ENCODE data around the gene OR9Q1.

The OR9Q1 gene

GRCh38 chr11:58121096-58121495 lies 97.4 kb downstream of the OR9Q1 start:
- no peak overlapping the region for H3K4me3 ChIP-seq (replicated peaks in 1 of 2; ENCODE audit: low read depth in 2 of 2, low read length in 2 of 2)
- no peak for TF ChIP-seq CTCF (IDR thresholded peaks at IDR 0.05; ENCODE audit: low read depth, low read length)
- peak in 1 of 2 donors; percentile 14 for DNase-seq (ENCODE audit: low read depth in 2 of 2)

- no peak for DNase-seq (ENCODE audit: low read depth in 2 of 2)
- no peak within 1 kb of the TSS for H3K4me3 ChIP-seq (replicated peaks in 1 of 2; ENCODE audit: low read depth in 2 of 2, low read length in 2 of 2)
- no peak for TF ChIP-seq CTCF (IDR thresholded peaks at IDR 0.05; ENCODE audit: low read depth, low read length)
These were observed 101.8 kb downstream of the OR9Q1 start, which contains the start of gene OR9I1 for GRCh38 chr11:58125469-58125868. OR9I1 (minus strand) TSS chr11:58125530; CDS start chr11:58119444, 6,086 bp downstream.

GRCh38 chr11:58127350-58127749 lies 103.7 kb downstream of the OR9Q1 start:
- TF ChIP-seq CTCF (IDR thresholded peaks at IDR 0.05; ENCODE audit: low read depth, low read length): no peak
- H3K4me3 ChIP-seq (replicated peaks in 1 of 2; ENCODE audit: low read depth in 2 of 2, low read length in 2 of 2): no peak overlapping the region
- no peak for DNase-seq (ENCODE audit: low read depth in 2 of 2)

DNA sequence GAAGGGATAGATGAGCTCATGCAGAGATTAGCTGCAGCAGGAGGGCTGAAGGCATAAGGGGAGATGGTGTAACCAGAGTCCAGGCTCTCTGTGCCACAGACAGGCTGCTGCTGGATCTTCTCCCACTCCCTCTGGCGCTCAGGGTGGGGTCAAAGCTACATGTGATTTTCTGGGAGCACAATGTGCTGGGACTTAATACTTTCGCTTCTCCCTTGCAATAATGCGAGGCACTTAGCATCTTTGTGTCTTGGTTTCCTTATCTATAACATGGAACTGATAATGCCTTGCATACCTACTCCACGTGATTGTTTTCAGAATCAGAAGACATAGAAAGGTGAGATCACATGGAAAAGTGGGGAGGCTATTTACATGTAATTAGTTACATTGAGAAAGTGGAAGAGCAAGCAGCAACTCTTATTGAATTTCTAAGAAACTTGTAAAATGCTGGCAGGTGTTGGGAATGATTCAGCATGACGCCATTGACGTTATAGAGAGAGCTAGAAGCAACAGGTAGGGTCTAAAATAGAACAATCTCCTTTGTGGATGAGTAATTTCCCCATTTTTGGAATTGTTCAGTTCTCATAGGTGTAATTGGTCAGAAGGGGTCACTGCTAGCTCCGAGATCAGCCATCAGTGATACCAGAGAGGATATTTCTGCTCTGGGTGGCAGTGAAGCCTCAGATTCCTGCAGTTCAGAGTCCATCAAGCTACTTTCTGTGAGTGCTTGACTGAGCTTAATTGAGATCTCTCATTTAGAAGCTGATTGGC lies 109.8 kb downstream of the OR9Q1 start:
- no peak for TF ChIP-seq CTCF (IDR thresholded peaks at IDR 0.05; ENCODE audit: low read depth, low read length)
- DNase-seq (ENCODE audit: low read depth in 2 of 2): no peak
- H3K4me3 ChIP-seq (replicated peaks in 1 of 2; ENCODE audit: low read depth in 2 of 2, low read length in 2 of 2): no peak overlapping the region

- no peak for DNase-seq (ENCODE audit: low read depth in 2 of 2)
- TF ChIP-seq CTCF (IDR thresholded peaks at IDR 0.05; ENCODE audit: low read depth, low read length): no peak
- H3K4me3 ChIP-seq (replicated peaks in 1 of 2; ENCODE audit: low read depth in 2 of 2, low read length in 2 of 2): no peak overlapping the region
These were observed 110.5 kb downstream of the OR9Q1 start for GRCh38 chr11:58134151-58134550.

DNA sequence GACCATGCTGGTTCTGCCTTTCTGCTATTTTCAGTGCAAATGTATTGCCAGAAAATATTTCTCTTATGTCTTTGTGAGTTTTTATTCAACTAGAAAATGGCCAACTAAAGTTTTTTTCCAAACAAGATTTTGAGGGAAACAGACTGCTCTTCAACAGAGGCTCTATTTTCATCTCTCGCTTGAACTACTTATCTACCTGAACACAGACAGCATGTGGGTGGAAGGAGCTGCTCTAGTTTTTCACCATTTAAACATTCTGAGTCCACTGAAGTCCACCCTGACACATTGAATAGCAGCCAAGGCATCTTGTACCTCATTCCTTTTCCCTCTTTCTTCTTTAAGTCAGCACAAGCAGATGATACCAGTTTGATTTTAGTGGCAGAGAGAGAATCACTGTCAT lies 111.5 kb downstream of the OR9Q1 start:
- no peak overlapping the region for H3K4me3 ChIP-seq (replicated peaks in 1 of 2; ENCODE audit: low read depth in 2 of 2, low read length in 2 of 2)
- no peak for DNase-seq (ENCODE audit: low read depth in 2 of 2)
- no peak for TF ChIP-seq CTCF (IDR thresholded peaks at IDR 0.05; ENCODE audit: low read depth, low read length)

- no peak for DNase-seq (ENCODE audit: low read depth in 2 of 2)
- no peak overlapping the region for H3K4me3 ChIP-seq (replicated peaks in 1 of 2; ENCODE audit: low read depth in 2 of 2, low read length in 2 of 2)
- no peak for TF ChIP-seq CTCF (IDR thresholded peaks at IDR 0.05; ENCODE audit: low read depth, low read length)
These were observed 119.1 kb downstream of the OR9Q1 start for GRCh38 chr11:58142761-58143160.

Measured in cardiac fibroblast (primary cell).